Right lung (tissue), 10 donors: Measurements from ENCODE around the gene DNAJB6. TPM values are rescaled to one million over a fixed set of nuclear protein-coding genes. Genes with fewer than 3 reads are reported as not detected.
A peak's percentile ranks its signal among the peaks of the same experiment; 100 is the strongest.

Experiments
- DNase-seq, 2 donors: peaks; one replicate each; pipeline ENCODE4 v3.0.0-alpha.2; 2013
- long read RNA-seq, 8 donors: transcript quantifications; one replicate each; lab custom pipeline, GENCODE V29; 2026
- polyA plus RNA-seq, 5 donors: library from polyadenylated mRNA; unstranded; fragments of 120-200 nt; gene quantifications; one replicate each; pipeline versions ENCODE4 v1.2.1 to v1.2.3, GENCODE V29; 2013; ENCODE audit warnings: inconsistent platforms in 1 of 5, low replicate concordance in 1 of 5; ENCODE audit not compliant: insufficient read length in 5 of 5, insufficient read depth in 1 of 5

DNAJB6 gene
- 100 to 1,000 TPM; 128 to 154 (median 140) TPM for polyA plus RNA-seq
- long read RNA-seq, donor 1, full-length matches to known transcripts, result 72 of 72 reads
- long read RNA-seq, donor 1, partial matches to known transcripts, result 0 of 72 reads
- long read RNA-seq, donor 1, other reads (novel, unspliced or antisense), result 0 of 72 reads
- long read RNA-seq, donor 2, full-length matches to known transcripts, result 38 of 38 reads
- long read RNA-seq, donor 2, partial matches to known transcripts, result 0 of 38 reads
- long read RNA-seq, donor 2, other reads (novel, unspliced or antisense), result 0 of 38 reads
- long read RNA-seq, donor 3, full-length matches to known transcripts, result 26 of 31 reads
- long read RNA-seq, donor 3, partial matches to known transcripts, result 5 of 31 reads
- long read RNA-seq, donor 3, other reads (novel, unspliced or antisense), result 0 of 31 reads
- long read RNA-seq, donor 4, transcript DNAJB6-201 (10 exons, 2,527 nt), result minor isoform, 6 of 21 reads
- long read RNA-seq, donor 4, transcript DNAJB6-204 (8 exons, 1,609 nt), result major isoform, 15 of 21 reads
- long read RNA-seq, donor 4, partial matches to known transcripts, result 0 of 21 reads
- long read RNA-seq, donor 4, other reads (novel, unspliced or antisense), result 0 of 21 reads
- long read RNA-seq, donor 5, full-length matches to known transcripts, result 43 of 69 reads
- long read RNA-seq, donor 5, partial matches to known transcripts, result 26 of 69 reads
- long read RNA-seq, donor 5, other reads (novel, unspliced or antisense), result 0 of 69 reads
- long read RNA-seq, donor 6, full-length matches to known transcripts, result 70 of 110 reads
- long read RNA-seq, donor 6, partial matches to known transcripts, result 40 of 110 reads
- long read RNA-seq, donor 6, other reads (novel, unspliced or antisense), result 0 of 110 reads
- long read RNA-seq, donor 7, full-length matches to known transcripts, result 52 of 52 reads
- long read RNA-seq, donor 7, partial matches to known transcripts, result 0 of 52 reads
- long read RNA-seq, donor 7, other reads (novel, unspliced or antisense), result 0 of 52 reads
- long read RNA-seq, donor 8, full-length matches to known transcripts, result 16 of 16 reads
- long read RNA-seq, donor 8, partial matches to known transcripts, result 0 of 16 reads
- long read RNA-seq, donor 8, other reads (novel, unspliced or antisense), result 0 of 16 reads

DNA sequence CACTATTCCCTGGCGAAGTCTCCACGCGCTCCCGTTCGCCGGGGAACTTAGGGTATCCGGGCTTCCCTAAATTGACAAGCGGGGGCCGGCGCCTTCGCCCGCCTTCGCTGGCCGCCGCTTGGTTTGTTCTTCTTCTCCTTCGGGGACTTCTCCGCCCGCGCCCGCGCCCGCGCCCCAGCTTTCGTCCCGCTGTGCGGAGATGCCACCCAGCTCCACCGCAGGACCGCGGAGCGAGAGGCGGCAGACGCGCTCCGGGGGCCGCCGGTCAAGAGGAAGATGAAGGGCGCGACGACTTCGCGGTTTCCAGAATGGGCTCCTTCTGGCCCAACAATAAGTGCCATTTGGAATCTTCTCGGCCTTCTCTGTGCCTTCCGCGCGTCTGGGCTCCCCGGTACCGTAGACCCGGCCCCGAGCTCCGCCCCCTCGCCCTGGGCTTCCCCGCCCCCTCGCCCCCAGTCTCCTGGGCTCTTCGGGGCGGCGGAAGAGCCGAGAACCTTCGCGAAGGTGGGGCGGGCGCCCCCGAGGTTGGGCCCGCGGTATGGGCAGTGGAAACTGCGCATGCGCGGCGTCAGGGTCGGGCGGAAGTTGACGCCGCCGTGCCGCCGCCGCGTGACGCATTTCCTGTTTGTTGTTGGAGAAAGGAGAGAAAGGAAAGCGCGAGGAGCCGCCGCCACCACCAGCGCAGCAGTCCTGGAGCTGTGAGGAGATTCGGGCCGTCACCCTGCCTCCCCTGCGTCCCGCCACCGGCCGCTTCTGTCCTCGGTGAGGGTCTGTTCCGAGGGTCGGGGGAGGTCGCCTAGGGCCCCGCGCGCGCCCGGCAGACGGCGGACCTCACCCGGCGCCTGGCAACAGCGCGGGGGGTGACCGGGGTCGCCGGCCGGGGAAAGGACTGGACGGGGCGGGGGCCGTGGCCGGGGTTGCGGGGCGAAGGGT, at the start of gene DNAJB6:
Gene DNAJB6 (plus strand): TSS at position 622 of the 933 bp plus-strand sequence. CDS start 21,569 bp downstream, outside the sequence.
- peak; percentile 95 for DNase-seq

DNA sequence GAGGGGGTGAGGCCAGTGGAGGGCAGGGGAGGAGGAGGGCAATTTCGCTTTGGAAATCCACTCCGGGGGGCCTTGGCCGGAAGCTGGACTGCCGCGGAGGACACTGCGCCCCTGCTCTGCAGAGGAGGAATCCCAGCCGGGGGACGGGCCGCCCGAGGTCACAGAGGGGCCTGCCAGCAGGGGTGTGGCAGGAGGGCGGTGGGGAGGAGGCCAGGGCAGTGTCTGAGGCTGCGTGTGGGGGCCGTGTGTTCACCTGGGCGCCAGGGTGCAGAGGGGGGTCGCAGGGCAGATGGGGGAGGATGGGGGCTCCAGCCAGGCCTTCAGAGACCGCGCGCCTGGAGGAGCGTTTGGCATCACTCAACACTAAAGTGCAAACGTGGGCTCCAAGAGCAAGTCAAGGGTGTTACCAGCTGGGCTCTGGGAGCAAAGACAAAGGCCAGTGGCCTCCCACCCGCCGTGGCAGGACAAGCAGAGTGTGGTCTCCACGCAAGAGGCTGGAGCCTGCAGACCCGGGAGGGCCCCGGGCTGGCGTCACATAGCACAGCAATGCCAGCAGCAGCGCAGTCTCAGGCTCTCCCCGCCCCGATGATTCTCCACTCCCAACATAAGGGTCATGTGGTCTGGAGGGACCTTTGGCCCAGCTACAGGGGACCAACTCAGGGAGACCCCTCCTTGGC, 45.3 kb upstream of the DNAJB6 start:
- no peak for DNase-seq

DNA sequence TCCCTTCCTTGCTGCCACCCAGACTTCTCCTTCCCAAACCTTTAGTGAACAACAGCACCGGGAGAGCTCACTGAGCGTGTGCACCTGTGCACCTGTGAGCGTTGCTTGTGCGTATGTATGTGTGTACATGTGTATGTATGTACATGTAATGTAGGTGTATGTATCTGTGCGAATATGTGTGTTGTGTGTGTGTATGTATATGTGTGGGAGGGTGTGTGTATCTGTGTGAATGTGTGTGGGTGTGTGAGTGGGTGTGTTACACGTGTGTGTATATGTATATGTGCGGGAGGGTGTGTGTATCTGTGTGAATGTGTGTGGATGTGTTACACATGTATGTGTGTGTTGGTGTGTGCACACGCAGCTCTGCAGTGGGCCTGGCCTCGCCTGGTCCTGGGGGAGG, 44.5 kb upstream of the DNAJB6 start:
- no peak for DNase-seq

DNA sequence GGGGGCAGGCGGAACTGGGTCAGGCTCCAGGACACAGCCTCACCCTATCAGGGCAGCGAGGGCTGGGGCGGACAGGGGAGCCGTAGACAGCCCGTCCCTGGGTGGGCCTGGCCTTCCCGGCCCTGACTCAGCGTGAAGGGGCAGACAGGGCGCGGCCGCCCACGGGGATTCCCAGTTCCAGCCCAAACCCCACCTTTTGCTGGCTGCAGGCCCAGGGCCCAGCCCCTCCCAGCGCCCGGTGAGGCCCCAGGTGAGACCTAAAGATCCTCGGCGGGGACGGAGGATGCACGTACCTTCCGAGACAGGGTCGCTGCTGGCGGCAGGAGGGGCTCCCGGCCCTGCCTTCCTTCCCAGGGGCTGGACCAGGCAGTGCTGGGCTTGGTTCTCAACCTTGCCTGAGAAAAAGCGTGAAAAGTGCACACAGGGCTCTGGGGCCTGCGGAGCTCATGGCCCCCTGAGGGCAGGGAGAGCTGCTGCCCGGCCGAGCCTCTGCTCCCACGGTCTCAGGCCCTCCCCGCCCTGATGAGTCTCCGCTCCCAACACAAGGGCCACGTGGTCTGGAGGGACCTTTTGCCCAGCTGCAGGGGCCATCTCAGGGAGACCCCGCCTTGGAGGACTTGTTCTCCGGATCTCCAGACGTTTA, 43.9 kb upstream of the DNAJB6 start:
- DNase-seq, result no peak

DNA sequence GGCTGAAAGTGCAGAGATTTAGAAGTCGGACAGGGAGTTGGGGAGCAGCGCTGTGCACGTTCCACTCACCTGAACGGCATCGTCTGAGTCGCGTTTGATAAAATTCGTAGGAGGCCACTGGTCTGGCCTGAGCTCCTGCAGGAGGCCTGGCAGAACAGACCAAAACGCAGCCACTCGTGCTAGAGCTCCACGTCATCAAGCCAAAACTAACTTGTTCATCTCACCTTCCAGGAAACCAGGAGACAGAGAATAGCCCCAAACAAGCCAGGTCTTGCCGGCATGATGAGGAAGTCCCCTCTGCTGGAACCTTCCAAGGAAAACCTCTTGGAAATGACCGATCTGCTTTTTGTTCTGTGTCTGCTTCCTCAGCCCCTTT, 43.4 kb upstream of the DNAJB6 start:
- DNase-seq, result no peak

DNA sequence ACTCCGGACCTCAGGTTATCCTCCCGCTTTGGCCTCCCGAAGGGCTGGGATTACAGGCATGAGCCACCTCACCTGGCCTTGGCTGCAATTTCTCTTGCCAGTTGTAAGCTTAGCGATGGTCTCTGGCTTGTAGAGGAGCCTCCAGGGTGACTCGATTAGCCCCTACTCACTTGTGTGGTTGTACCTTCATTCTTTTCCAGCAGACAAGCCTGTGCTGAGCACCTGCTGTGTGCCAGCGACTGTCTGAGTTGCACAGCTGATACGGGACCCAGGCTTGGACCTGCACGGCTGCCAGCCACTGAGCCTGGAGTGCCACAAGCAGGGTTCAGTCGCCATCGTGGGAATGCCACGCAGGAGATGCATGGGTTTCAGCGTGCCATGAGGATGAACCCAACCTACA, 42.0 kb upstream of the DNAJB6 start:
- DNase-seq, result no peak

DNA sequence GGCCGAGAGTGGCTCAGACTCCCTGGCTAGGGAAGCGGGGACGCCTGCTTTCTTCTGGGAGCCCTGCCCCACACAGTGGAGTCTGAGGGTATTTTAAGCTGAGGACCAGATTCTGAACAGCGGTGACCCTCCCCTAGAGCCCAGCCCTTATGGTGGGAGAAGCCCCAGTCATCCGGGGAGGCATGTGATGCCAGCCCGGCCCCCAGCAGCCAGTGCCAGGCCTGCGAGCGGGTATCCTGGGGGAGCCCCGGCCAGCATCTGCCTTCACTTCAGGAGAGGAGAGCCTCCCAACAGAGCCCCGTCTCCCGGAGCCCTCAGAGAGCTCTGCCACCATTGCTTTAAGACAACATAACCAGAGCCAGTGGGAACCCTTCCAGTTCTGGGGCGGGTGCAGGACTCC, 41.5 kb upstream of the DNAJB6 start:
- no peak for DNase-seq

DNA sequence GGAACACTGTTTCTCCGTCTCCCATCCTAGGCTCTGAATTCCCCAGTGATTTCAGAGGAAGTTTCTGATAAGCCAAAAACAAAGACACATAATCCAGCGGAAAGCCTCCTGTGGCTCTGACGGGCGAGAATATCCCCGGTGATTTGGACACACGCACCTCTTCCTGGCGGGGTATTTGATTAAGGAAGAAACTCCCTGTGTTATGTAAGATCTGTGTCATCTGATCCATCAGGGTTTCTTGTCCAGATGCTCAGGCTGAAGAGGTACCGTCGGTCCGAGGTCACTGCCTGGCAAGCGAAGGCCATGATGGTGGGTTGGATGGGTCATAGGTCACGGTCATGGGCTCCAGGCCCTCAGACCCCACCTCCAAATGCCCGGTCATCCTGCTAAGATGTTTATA, 39.6 kb upstream of the DNAJB6 start:
- no peak for DNase-seq

DNA sequence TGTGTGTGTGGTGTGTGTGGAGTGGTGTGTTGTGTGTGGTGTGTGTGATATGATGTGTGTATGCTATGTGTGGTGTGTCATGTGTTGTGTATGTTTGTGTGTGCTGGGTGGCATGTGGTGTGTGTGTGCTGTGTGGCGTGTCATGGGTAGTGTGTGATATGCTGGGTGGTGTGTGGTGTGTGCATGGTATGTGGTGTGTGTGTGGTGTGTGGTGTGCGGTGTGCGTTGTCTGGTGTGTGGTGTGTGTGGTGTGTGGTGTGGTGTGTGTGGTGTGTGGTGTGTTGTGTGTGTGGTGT, 37.5 kb upstream of the DNAJB6 start:
- DNase-seq, result no peak

DNA sequence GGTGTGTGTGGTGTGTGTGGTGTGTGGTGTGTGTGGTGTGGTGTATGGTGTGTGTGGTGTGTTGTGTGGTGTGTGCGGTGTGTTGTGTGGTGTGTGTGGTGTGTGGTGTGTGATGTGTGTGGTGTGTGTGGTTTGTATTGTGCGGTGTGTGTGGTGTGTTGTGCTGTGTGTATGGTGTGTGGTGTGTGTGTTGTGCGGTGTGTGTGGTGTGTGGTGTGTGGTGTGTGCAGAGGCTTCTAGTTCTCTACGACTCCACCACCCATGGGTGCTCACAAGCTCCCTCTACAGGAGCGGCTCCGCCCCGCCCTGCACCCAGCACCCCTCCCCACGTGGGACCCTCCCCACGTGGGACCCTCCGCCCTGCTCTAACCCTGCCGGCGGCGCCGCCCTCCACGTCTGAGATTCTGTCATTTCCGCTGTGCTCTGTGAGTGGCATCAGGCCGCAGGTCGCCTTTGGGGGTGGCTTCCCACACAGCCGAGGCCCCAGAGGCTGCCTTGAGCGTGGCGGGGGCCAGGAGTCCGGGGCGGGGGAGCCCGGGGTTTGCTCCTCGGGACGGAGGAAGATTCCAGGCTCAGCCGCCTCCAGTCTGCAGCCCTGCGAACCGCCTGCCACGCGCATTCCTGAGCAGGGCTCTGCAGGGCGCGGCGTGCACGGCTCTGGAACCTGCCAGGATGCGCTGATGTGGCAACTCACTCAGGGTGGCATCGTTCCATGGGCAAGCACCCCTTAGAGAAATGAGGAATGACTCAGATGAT, 37.0 kb upstream of the DNAJB6 start:
- DNase-seq, result no peak

DNA sequence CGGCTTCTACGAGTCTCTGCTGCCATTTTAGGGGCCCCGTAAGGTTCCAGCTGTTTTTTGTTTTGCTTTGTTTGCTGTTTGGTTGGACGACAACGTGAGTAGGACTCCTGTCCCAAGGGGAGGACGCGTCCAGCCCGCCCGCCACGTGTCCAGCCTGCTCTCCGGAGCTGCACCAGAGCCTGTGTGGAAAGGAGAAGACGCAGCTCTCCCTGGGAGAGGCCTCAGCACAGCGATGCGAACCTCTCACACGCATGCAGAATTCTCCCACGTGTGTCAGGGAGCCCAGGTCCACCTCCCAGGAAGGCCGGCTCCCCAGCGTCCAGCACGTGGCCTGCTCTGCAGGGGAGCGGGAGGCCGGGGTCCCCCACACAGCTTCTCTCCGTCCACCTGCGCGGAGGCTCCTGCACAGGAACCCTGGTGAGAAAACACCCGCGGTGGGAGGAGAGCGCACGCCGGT, 36.4 kb upstream of the DNAJB6 start:
- DNase-seq, result no peak

DNA sequence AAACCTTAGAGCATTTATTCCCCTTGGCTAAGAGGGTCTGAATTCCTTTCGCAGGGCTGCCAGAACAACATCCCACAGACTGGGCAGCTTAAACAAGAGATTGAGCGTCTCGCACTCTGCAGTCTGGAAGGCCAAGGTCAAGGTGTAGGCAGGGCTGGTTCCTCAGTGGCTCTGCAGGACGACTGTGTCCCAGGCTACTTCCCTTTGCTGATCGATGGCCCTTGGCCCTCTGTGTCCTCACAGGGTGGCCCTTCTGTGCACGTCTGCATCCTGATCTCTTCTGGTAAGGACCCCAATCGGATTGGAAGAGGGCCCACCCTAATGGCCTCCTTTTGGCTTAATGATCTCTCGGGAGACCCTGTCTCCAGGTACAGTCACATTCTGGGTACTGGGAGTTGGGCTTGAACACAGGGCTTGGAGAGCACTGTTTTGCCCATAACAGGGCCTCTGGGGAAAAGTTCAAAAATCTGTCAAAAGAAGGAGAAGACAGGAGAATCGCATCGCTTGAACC, 35.1 kb upstream of the DNAJB6 start:
- DNase-seq, result no peak

DNA sequence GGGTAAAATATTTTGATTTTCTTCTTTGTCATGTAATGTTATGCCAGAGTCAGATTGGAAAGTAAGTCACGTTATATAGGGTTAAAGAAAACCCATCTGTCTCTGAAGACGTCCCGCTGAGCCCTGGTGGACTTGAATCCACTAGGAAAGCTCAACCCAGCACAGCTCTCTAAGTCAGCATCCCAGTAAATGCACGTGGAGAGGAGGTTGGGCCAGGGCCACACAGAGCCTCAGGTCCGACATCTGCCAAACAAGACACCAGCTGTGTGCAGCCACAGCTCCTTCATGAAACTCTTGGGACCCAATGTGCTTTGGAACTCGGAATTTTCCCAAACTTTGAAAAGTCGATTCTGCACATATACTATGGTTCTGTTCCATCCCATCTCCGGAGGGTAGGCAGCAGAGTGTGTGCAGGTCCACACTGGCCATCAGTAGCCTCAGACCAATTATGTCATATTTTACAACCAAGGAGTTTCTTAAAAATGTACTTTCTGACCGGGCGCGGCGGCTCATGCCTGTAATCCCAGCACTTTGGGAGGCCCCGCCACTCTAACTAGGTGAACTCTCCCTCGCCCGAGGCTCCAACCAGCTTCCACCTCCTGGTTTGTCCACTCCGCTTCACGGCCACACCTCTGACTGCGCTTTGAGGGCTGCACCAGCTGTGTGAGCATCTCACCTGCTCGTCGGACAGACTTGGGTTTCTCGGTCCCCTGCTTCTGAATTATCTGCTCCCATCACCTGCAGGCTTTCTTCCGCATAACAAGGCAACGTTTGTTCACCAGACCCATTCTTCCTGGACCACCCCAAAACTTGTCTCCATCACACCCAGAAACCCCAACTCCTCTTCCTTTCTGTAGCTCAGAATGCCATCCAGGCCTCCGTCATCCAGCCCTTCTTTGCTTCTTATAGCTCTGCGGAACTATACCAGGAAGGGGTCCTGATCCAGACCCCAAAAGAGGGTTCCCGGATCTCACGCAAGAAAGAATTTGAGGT, 29.7 kb upstream of the DNAJB6 start:
- DNase-seq, result no peak

DNA sequence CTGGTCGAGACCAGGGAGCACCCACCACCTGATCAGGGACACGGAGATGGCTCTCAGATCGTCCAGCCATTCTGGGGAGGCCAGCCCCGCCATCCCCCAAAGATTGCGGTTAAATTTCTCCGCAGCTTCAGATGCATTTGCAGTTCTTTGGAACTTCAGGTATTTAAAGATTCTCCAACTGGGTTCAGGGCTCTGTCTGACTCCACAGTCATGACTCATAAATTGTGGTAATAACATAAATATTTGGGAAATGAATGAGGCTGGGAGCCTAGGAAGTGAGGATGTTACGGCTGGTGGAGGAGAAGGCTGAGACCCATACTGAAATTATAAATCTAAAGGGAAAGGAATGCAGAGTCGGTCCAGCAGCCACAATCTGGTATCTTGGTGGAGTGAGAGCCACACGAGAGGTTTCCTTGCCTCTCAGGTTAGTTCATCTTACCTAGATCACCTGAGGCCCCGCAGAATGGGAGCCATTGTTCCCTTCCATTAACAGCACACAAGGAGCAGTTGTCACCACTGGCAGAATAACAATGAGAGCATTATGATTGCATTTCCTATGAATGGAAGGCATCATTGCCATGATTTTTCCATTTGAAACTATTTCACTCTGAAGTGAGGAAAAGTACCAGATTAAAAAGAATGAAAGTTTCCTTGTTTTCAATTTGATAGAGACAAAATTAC, 26.7 kb upstream of the DNAJB6 start:
- DNase-seq, result no peak

DNA sequence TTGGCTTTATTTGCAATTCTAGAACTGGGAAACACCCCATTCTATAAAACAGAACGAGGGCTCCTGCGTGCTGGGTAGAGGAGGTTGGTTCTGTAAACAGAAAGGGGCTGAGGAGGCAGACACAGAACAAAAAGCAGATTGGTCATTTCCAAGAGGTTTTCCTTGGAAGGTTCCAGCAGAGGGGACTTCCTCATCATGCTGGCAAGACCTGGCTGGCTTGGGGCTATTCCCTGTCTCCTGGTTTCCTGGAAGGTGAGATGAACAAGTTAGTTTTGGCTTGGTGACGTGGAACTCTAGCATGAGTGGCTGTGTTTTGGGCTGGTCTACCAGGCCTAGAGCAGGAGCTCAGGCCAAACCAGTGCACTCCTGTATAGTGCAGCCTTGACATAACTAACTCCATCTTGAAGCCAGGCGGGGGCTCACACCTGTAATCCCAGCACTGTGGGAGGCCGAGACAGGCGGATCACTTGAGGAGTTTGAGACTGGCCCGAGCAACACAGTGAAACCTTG, 26.1 kb upstream of the DNAJB6 start:
- no peak for DNase-seq

DNA sequence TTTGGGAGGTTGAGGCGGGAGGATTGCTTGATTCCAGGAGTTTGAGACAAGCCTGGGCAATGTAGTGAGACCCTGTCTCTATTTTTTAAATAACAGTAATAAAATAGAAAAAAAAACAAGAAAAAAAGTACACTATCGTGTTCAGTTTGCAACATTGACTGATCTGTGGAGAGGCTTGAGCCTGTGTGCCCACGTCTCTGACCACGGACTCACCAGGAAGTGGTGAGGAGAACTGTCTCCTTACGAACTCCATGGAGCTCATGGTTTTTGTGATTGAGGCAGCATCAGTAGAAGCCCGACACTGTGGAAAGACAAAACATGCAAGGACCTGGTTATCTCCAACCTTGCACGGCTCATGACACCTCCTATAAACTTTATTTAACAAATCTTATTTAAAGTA, 23.9 kb upstream of the DNAJB6 start:
- DNase-seq, result no peak

DNA sequence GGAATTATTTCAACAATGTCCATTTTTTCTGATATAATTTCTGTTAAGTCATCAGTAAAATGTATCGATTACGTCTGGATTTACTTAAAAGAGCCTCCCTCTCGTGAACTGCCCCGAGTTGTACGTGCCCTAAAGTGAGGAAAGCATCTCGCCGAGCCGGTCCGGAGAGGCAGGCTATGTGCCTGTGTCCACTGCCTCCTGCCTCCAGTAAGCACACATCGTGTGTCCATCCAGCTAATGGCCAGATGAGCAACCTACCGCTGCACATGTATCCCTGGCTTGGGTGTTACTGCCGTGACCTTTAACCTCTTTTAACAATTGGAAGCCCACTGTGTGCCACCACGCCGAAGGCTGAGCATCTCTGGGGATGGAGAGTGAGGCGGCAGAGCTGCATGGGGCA, 23.2 kb upstream of the DNAJB6 start:
- DNase-seq, result no peak
